CD4-positive, CD25-positive, alpha-beta regulatory T cell (primary cell): Measurements from ENCODE around the gene CCDC91. TPM values are rescaled to one million over a fixed set of nuclear protein-coding genes. Genes with fewer than 3 reads are reported as not detected.

Experiments used
- ATAC-seq, 2 donors: fragments of 150-1000 bp; cut with Tn5 transposase; one replicate each; pipeline ENCODE4 v1.10.0; 2021; ENCODE audit warnings: low read depth in 2 of 2, moderate number of reproducible peaks in 2 of 2, moderate library complexity in 1 of 2
- DNase-seq, 3 donors: peaks; one replicate each; pipeline versions ENCODE4 v3.0.0 to v3.0.0-alpha.2; 2012 to 2022; ENCODE audit warnings: mixed read lengths in 1 of 3
- H3K27ac ChIP-seq: one replicate; pipeline ENCODE4 v1.7.0; 2013; ENCODE audit warnings: mild to moderate bottlenecking, low read length; ENCODE audit not compliant: insufficient read depth, poor library complexity, severe bottlenecking
- H3K27me3 ChIP-seq: one replicate; pipeline ENCODE4 v1.7.0; 2013; ENCODE audit warnings: low read length; ENCODE audit not compliant: control insufficient read depth, insufficient read depth
- H3K36me3 ChIP-seq: one replicate; pipeline ENCODE4 v1.7.0; 2013; ENCODE audit warnings: mild to moderate bottlenecking, low read length, moderate library complexity; ENCODE audit not compliant: control insufficient read depth, insufficient read depth
- H3K4me1 ChIP-seq: 2 replicates; pipeline ENCODE4 v1.7.0; 2013; ENCODE audit warnings: mild to moderate bottlenecking, low read length; ENCODE audit not compliant: insufficient read depth, control insufficient read depth, poor library complexity, severe bottlenecking
- H3K4me3 ChIP-seq: one replicate; pipeline ENCODE4 v1.7.0; 2013; ENCODE audit warnings: low read depth, mild to moderate bottlenecking, low read length, moderate library complexity
- H3K9me3 ChIP-seq, 2 experiments: 1 replicate in 1 of 2; 2 replicates in 1 of 2; pipeline ENCODE4 v1.7.0; 2013; ENCODE audit warnings: low read length in 2 of 2, mild to moderate bottlenecking in 1 of 2, moderate library complexity in 1 of 2; ENCODE audit not compliant: control insufficient read depth in 2 of 2
- H3K27ac Mint-ChIP-seq, 3 donors: one replicate each; pipeline ENCODE4 v1.8.0; 2020 to 2022; ENCODE audit warnings: mild to moderate bottlenecking in 3 of 3, mixed read lengths in 3 of 3, moderate library complexity in 2 of 3
- H3K27me3 Mint-ChIP-seq: one replicate; pipeline ENCODE4 v1.8.0; 2022; ENCODE audit warnings: mild to moderate bottlenecking, mixed read lengths
- H3K36me3 Mint-ChIP-seq: one replicate; pipeline ENCODE4 v1.8.0; 2020; ENCODE audit warnings: mixed read lengths
- H3K4me1 Mint-ChIP-seq, 4 donors: one replicate each; pipeline ENCODE4 v1.8.0; 2020 to 2022; ENCODE audit warnings: mixed read lengths in 4 of 4, mild to moderate bottlenecking in 1 of 4
- H3K4me3 Mint-ChIP-seq, 4 donors: one replicate each; pipeline ENCODE4 v1.8.0; 2020 to 2022; ENCODE audit warnings: mild to moderate bottlenecking in 4 of 4, mixed read lengths in 4 of 4, moderate library complexity in 3 of 4
- H3K9me3 Mint-ChIP-seq, 7 donors: one replicate each; pipeline ENCODE4 v1.8.0; 2020 to 2022; ENCODE audit warnings: mixed read lengths in 7 of 7, mild to moderate bottlenecking in 3 of 7, moderate library complexity in 2 of 7
- polyA plus RNA-seq, 4 donors: library from polyadenylated mRNA; unstranded; fragments of 300-500 nt; fragmentation: Illumina TruSeq; gene quantifications; one replicate each; pipeline ENCODE4 v1.2.3, GENCODE V29; 2021
- total RNA-seq: library from RNA; stranded (reverse); gene quantifications from one replicate; pipeline ENCODE4 v1.2.3, GENCODE V29; 2022

Gene CCDC91
- total and polyA plus RNA-seq, 5 donors from 2014 or later = 59.4 to 74.0 (median 66.2) TPM

- Mint-ChIP-seq H3K4me3 (no peak overlapping the region), H3K27ac (no peak overlapping the region), H3K9me3 (peaks cover 0 to 6% (median 1%) of the 10 kb centered on the region in 7 donors), H3K4me1 (peaks cover 4 to 15% (median 6%) of the 10 kb centered on the region in 4 donors), H3K27me3 (no peaks in the 10 kb centered on the region), H3K36me3 (peaks cover 64% of the 10 kb centered on the region)
- H3K9me3 ChIP-seq = no peaks in the 10 kb centered on the region
- ATAC-seq (no peak), DNase-seq (no peak)
- H3K4me1 ChIP-seq = no peaks in the 10 kb centered on the region
- H3K36me3 ChIP-seq = peaks cover 14% of the 10 kb centered on the region
- no peak overlapping the region for H3K4me3 ChIP-seq
- H3K27ac ChIP-seq = no peak overlapping the region
- H3K27me3 ChIP-seq = no peaks in the 10 kb centered on the region
Observed at GRCh38 chr12:28390206-28390605, 199.9 kb downstream of the CCDC91 start.

- H3K4me3 Mint-ChIP-seq = no peak overlapping the region
- Histone ChIP-seq H3K36me3 (peaks cover 20% of the 10 kb centered on the region), H3K4me3 (no peak overlapping the region), H3K27me3 (no peaks in the 10 kb centered on the region), H3K27ac (no peak overlapping the region), H3K9me3 (no peaks in the 10 kb centered on the region), H3K4me1 (no peaks in the 10 kb centered on the region)
- H3K27ac Mint-ChIP-seq = no peak overlapping the region
- no peak for DNase-seq
- no peak for ATAC-seq
- H3K9me3 Mint-ChIP-seq = peaks cover 0 to 6% (median 1%) of the 10 kb centered on the region in 7 donors
- peaks cover 64% of the 10 kb centered on the region for H3K36me3 Mint-ChIP-seq
- H3K4me1 Mint-ChIP-seq = peaks cover 4 to 15% (median 6%) of the 10 kb centered on the region in 4 donors
- no peaks in the 10 kb centered on the region for H3K27me3 Mint-ChIP-seq
Observed at GRCh38 chr12:28390761-28391385, 200.6 kb downstream of the CCDC91 start.

GRCh38 chr12:28409892-28410291 lies 219.6 kb downstream of the CCDC91 start:
- H3K9me3 Mint-ChIP-seq = peaks cover 0 to 5% (median 1%) of the 10 kb centered on the region in 7 donors
- Histone ChIP-seq H3K27ac (no peak overlapping the region), H3K36me3 (peaks cover 10% of the 10 kb centered on the region), H3K9me3 (no peaks in the 10 kb centered on the region), H3K4me3 (no peak overlapping the region), H3K27me3 (no peaks in the 10 kb centered on the region), H3K4me1 (no peaks in the 10 kb centered on the region)
- H3K27me3 Mint-ChIP-seq = no peaks in the 10 kb centered on the region
- no peak overlapping the region for H3K4me3 Mint-ChIP-seq
- ATAC-seq (no peak), DNase-seq (no peak)
- peaks cover 0 to 30% (median 4%) of the 10 kb centered on the region in 4 donors for H3K4me1 Mint-ChIP-seq
- no peak overlapping the region for H3K27ac Mint-ChIP-seq
- peaks cover 56% of the 10 kb centered on the region for H3K36me3 Mint-ChIP-seq

GRCh38 chr12:28413460-28414109 lies 223.3 kb downstream of the CCDC91 start:
- Histone ChIP-seq H3K4me3 (no peak overlapping the region), H3K36me3 (peaks cover 4% of the 10 kb centered on the region), H3K4me1 (no peaks in the 10 kb centered on the region), H3K9me3 (no peaks in the 10 kb centered on the region), H3K27ac (no peak overlapping the region), H3K27me3 (no peaks in the 10 kb centered on the region)
- Mint-ChIP-seq H3K27ac (no peak overlapping the region), H3K4me3 (no peak overlapping the region), H3K36me3 (peaks cover 26% of the 10 kb centered on the region), H3K9me3 (peaks cover 0 to 2% (median 0%) of the 10 kb centered on the region in 7 donors), H3K27me3 (no peaks in the 10 kb centered on the region), H3K4me1 (peaks cover 0 to 26% (median 3%) of the 10 kb centered on the region in 4 donors)
- ATAC-seq (no peak), DNase-seq (no peak)

GRCh38 chr12:28415755-28416154 lies 225.5 kb downstream of the CCDC91 start:
- Histone ChIP-seq H3K36me3 (peaks cover 4% of the 10 kb centered on the region), H3K4me3 (no peak overlapping the region), H3K9me3 (no peaks in the 10 kb centered on the region), H3K4me1 (no peaks in the 10 kb centered on the region), H3K27ac (no peak overlapping the region), H3K27me3 (no peaks in the 10 kb centered on the region)
- Mint-ChIP-seq H3K27me3 (no peaks in the 10 kb centered on the region), H3K9me3 (peaks cover 0 to 2% (median 0%) of the 10 kb centered on the region in 7 donors), H3K4me1 (peaks cover 0 to 13% (median 1%) of the 10 kb centered on the region in 4 donors), H3K27ac (no peak overlapping the region), H3K4me3 (no peak overlapping the region), H3K36me3 (peaks cover 36% of the 10 kb centered on the region)
- ATAC-seq (no peak), DNase-seq (no peak)

GRCh38 chr12:28421374-28421773 lies 231.1 kb downstream of the CCDC91 start:
- no peak overlapping the region for H3K27ac Mint-ChIP-seq

GRCh38 chr12:28424965-28425364 lies 234.7 kb downstream of the CCDC91 start:
- Histone ChIP-seq H3K9me3 (no peaks in the 10 kb centered on the region), H3K4me3 (no peak overlapping the region), H3K4me1 (no peaks in the 10 kb centered on the region), H3K27ac (no peak overlapping the region), H3K36me3 (peaks cover 2% of the 10 kb centered on the region), H3K27me3 (no peaks in the 10 kb centered on the region)
- Mint-ChIP-seq H3K4me3 (no peak overlapping the region), H3K27me3 (no peaks in the 10 kb centered on the region), H3K36me3 (peaks cover 23% of the 10 kb centered on the region), H3K27ac (no peak overlapping the region), H3K9me3 (peaks cover 0 to 5% (median 2%) of the 10 kb centered on the region in 7 donors), H3K4me1 (peaks cover 4 to 19% (median 16%) of the 10 kb centered on the region in 4 donors)
- no peak for DNase-seq
- ATAC-seq = no peak

More at GRCh38 chr12:28421374-28421773, 231.1 kb downstream of the CCDC91 start:
- no peaks in the 10 kb centered on the region for H3K27me3 ChIP-seq
- no peak overlapping the region for H3K4me3 Mint-ChIP-seq
- no peaks in the 10 kb centered on the region for H3K27me3 Mint-ChIP-seq
- H3K9me3 ChIP-seq = no peaks in the 10 kb centered on the region
- peaks cover 31% of the 10 kb centered on the region for H3K36me3 Mint-ChIP-seq
- H3K36me3 ChIP-seq = peaks cover 2% of the 10 kb centered on the region
- no peak for ATAC-seq
- no peaks in the 10 kb centered on the region for H3K4me1 ChIP-seq
- no peak overlapping the region for H3K27ac ChIP-seq
- H3K4me3 ChIP-seq = no peak overlapping the region
- H3K9me3 Mint-ChIP-seq = peaks cover 0 to 5% (median 2%) of the 10 kb centered on the region in 7 donors
- peaks cover 5 to 14% (median 12%) of the 10 kb centered on the region in 4 donors for H3K4me1 Mint-ChIP-seq
- no peak for DNase-seq
